H1 (cell line): ENCODE results near the gene PTTG1IP. TPM values are rescaled to one million over a fixed set of nuclear protein-coding genes. Genes with fewer than 3 reads are reported as not detected.

Source experiments
- CTCF ChIA-PET: fragments of 300-600 bp; sonication (Branson Sonifier 250); formaldehyde crosslinking; loops from one replicate; lab custom pipeline; 2021; ENCODE audit not compliant: partially characterized antibody; lab: Charles Lee
- POLR2A ChIA-PET: fragments of 300-600 bp; sonication (Branson Sonifier 250); formaldehyde crosslinking; loops from one replicate; lab custom pipeline; 2021; ENCODE audit warnings: inconsistent platforms; ENCODE audit not compliant: partially characterized antibody; lab: Charles Lee
- DNase-seq, 2 experiments: peaks; one replicate each; pipeline versions ENCODE4 v3.0.0 to v3.0.0-alpha.2; 2010 to 2022; ENCODE audit warnings: low spot score in 2 of 2, low read depth in 1 of 2, mixed read lengths in 1 of 2
- FAIRE-seq: peaks from 2 replicates; lab custom pipeline; 2011; peaks lifted over from hg19 to GRCh38; lab: Jason Lieb, UNC
- H2AFZ ChIP-seq: 2 replicates; pipeline ENCODE4 v1.8.1; 2012; ENCODE audit warnings: low read length, inconsistent platforms
- H2AK5ac ChIP-seq: 2 replicates; pipeline ENCODE4 v1.6.1; 2013; ENCODE audit warnings: low read depth, low read length
- H2BK120ac ChIP-seq: replicated peaks from 2 replicates; pipeline ENCODE3; 2013; ENCODE audit warnings: low read depth, low read length, inconsistent platforms
- H2BK12ac ChIP-seq: 2 replicates; pipeline ENCODE4 v1.6.1; 2013; ENCODE audit warnings: low read depth, low read length
- H2BK15ac ChIP-seq: 2 replicates; pipeline ENCODE4 v1.6.1; 2013; ENCODE audit warnings: low read length
- H2BK20ac ChIP-seq: 2 replicates; pipeline ENCODE4 v1.6.1; 2013; ENCODE audit warnings: low read length
- H2BK5ac ChIP-seq: 2 replicates; pipeline ENCODE4 v1.6.1; 2013; ENCODE audit warnings: low read depth, low read length
- H3K14ac ChIP-seq: 2 replicates; pipeline ENCODE4 v1.6.1; 2013; ENCODE audit warnings: inconsistent platforms; ENCODE audit not compliant: insufficient read length
- H3K18ac ChIP-seq: 2 replicates; pipeline ENCODE4 v1.6.1; 2013; ENCODE audit warnings: low read length; ENCODE audit errors: extremely low read depth
- H3K23ac ChIP-seq: 2 replicates; pipeline ENCODE4 v1.6.1; 2013; ENCODE audit warnings: inconsistent platforms; ENCODE audit not compliant: insufficient read length
- H3K23me2 ChIP-seq: 2 replicates; pipeline ENCODE4 v1.6.1; 2013; ENCODE audit warnings: low read depth, low read length
- H3K27ac ChIP-seq: 2 replicates; pipeline ENCODE4 v1.6.1; 2011; ENCODE audit warnings: low read depth, low read length, inconsistent platforms
- H3K27me3 ChIP-seq, 4 experiments: replicated peaks in 1 of 4; 1 replicate in 1 of 4; 2 replicates in 3 of 4; pipeline versions ENCODE4 v1.6.1 to v1.8.1; 2011 to 2013; ENCODE audit warnings: low read length in 3 of 4, mild to moderate bottlenecking in 3 of 4, inconsistent platforms in 2 of 4, mixed read lengths in 2 of 4, moderate library complexity in 1 of 4; ENCODE audit not compliant: control insufficient read depth in 3 of 4, insufficient read depth in 3 of 4; ENCODE audit errors: extremely low read depth in 1 of 4
- H3K36me3 ChIP-seq, 4 experiments: 2 replicates each; pipeline versions ENCODE4 v1.6.1 to v1.8.1; 2011 to 2013; ENCODE audit warnings: mild to moderate bottlenecking in 4 of 4, low read length in 3 of 4, moderate library complexity in 2 of 4, control low read depth in 1 of 4, inconsistent platforms in 1 of 4; ENCODE audit not compliant: insufficient read depth in 4 of 4, control insufficient read depth in 2 of 4
- H3K4ac ChIP-seq: replicated peaks from 2 replicates; pipeline ENCODE3; 2013; ENCODE audit warnings: low read length, low read depth, mixed read lengths, inconsistent platforms; ENCODE audit not compliant: insufficient read length
- H3K4me1 ChIP-seq, 4 experiments: replicated peaks in 1 of 4; 1 replicate in 1 of 4; 2 replicates in 3 of 4; pipeline versions ENCODE4 v1.6.1 to v1.8.1; 2011 to 2013; ENCODE audit warnings: low read length in 3 of 4, inconsistent platforms in 2 of 4, mixed read lengths in 1 of 4; ENCODE audit not compliant: insufficient read depth in 4 of 4, control insufficient read depth in 3 of 4
- H3K4me2 ChIP-seq, 2 experiments: 2 replicates each; pipeline versions ENCODE4 v1.6.1 to v1.8.1; 2011 to 2013; ENCODE audit warnings: low read depth in 2 of 2, low read length in 2 of 2, control low read depth in 1 of 2, inconsistent platforms in 1 of 2, mild to moderate bottlenecking in 1 of 2; ENCODE audit not compliant: insufficient read depth in 1 of 2
- H3K4me3 ChIP-seq, 4 experiments: fragments of 200-600, 300-600 bp in 1 of 4; sonication (generic), shearing (Covaris generic), sonication (Bioruptor Twin) in 1 of 4; 2 replicates each; pipeline versions ENCODE4 v1.5.1 to v1.8.1; 2011 to 2016; ENCODE audit warnings: low read length in 4 of 4, low read depth in 3 of 4, control low read depth in 2 of 4, inconsistent platforms in 2 of 4, mild to moderate bottlenecking in 2 of 4, mixed read lengths in 1 of 4, moderate library complexity in 1 of 4; ENCODE audit not compliant: insufficient read depth in 2 of 4; ENCODE audit errors: extremely low read depth in 1 of 4
- H3K56ac ChIP-seq: replicated peaks from 2 replicates; pipeline ENCODE3; 2013; ENCODE audit warnings: low read depth, mild to moderate bottlenecking, mixed read lengths, low read length, inconsistent platforms; ENCODE audit not compliant: insufficient read length
- H3K79me1 ChIP-seq: 2 replicates; pipeline ENCODE4 v1.6.1; 2013; ENCODE audit warnings: low read depth, low read length, control low read depth
- H3K79me2 ChIP-seq, 2 experiments: 2 replicates each; pipeline versions ENCODE4 v1.6.1 to v1.8.1; 2012 to 2013; ENCODE audit warnings: low read length in 2 of 2, mild to moderate bottlenecking in 2 of 2, inconsistent platforms in 1 of 2; ENCODE audit not compliant: insufficient read depth in 2 of 2, control insufficient read depth in 1 of 2
- H3K9ac ChIP-seq, 4 experiments: replicated peaks in 1 of 4; 1 replicate in 1 of 4; 2 replicates in 3 of 4; pipeline versions ENCODE4 v1.6.1 to v1.8.1; 2011 to 2013; ENCODE audit warnings: low read depth in 3 of 4, low read length in 3 of 4, control low read depth in 2 of 4, mild to moderate bottlenecking in 2 of 4, moderate library complexity in 2 of 4, inconsistent platforms in 1 of 4; ENCODE audit errors: extremely low read depth in 1 of 4
- H3K9me3 ChIP-seq, 2 experiments: 2 replicates each; pipeline versions ENCODE4 v1.6.1 to v1.8.1; 2012 to 2013; ENCODE audit warnings: mild to moderate bottlenecking in 2 of 2, moderate library complexity in 2 of 2, control low read depth in 1 of 2, inconsistent platforms in 1 of 2, low read depth in 1 of 2, low read length in 1 of 2, mixed read lengths in 1 of 2; ENCODE audit not compliant: insufficient read depth in 2 of 2
- H4K20me1 ChIP-seq, 2 experiments: replicated peaks in 1 of 2; 2 replicates each; pipeline versions ENCODE3 to v1.8.1; 2011 to 2013; ENCODE audit warnings: inconsistent platforms in 2 of 2, low read length in 2 of 2, mild to moderate bottlenecking in 1 of 2; ENCODE audit not compliant: insufficient read depth in 2 of 2, control insufficient read depth in 1 of 2
- H4K5ac ChIP-seq: 2 replicates; pipeline ENCODE4 v1.6.1; 2013; ENCODE audit warnings: low read length, low read depth, mixed read lengths, inconsistent platforms; ENCODE audit not compliant: insufficient read length
- H4K8ac ChIP-seq: 2 replicates; pipeline ENCODE4 v1.8.0; 2013; ENCODE audit warnings: mild to moderate bottlenecking, moderate library complexity, low read length, inconsistent platforms; ENCODE audit not compliant: insufficient read depth; ENCODE audit errors: extremely low read depth
- H4K91ac ChIP-seq: replicated peaks from 2 replicates; pipeline ENCODE3; 2013; ENCODE audit warnings: low read length, mixed read lengths, inconsistent platforms; ENCODE audit not compliant: insufficient read length
- BACH1 ChIP-seq: IDR thresholded peaks from 2 replicates; pipeline ENCODE4 v1.6.1; 2012; ENCODE audit warnings: low read length, improper control_type of control experiment
- CREB1 ChIP-seq: IDR thresholded peaks from 2 replicates; pipeline ENCODE4 v1.6.1; 2012; ENCODE audit warnings: inconsistent platforms
- EP300 ChIP-seq, 2 experiments: IDR thresholded peaks; 1 replicate in 1 of 2; 2 replicates in 1 of 2; pipeline ENCODE4 v1.6.1; 2011 to 2012; ENCODE audit warnings: low read depth in 2 of 2, low read length in 2 of 2, mild to moderate bottlenecking in 2 of 2, borderline replicate concordance in 1 of 2, inconsistent platforms in 1 of 2, moderate library complexity in 1 of 2
- EZH2 ChIP-seq: fragments of 200-600 bp; sonication (generic); IDR thresholded peaks from 2 replicates; pipeline ENCODE4 v1.7.1; 2012; ENCODE audit warnings: low read depth, mild to moderate bottlenecking, moderate library complexity, low read length, inconsistent platforms; ENCODE audit not compliant: severe bottlenecking
- HDAC6 ChIP-seq: IDR thresholded peaks from one replicate; pipeline ENCODE4 v1.7.1; 2012; ENCODE audit warnings: low read depth, mild to moderate bottlenecking, inconsistent platforms, low read length, moderate library complexity
- POLR2AphosphoS5 ChIP-seq: IDR thresholded peaks from 2 replicates; pipeline ENCODE4 v1.6.1; 2011; ENCODE audit warnings: low read depth, low read length
- POU5F1 ChIP-seq: IDR thresholded peaks from 2 replicates; pipeline ENCODE4 v1.6.1; 2011; ENCODE audit warnings: low read depth, mild to moderate bottlenecking, low read length, moderate library complexity
- RAD21 ChIP-seq, 2 experiments: IDR thresholded peaks in 1 of 2; conservative IDR thresholded peaks in 1 of 2; 2 replicates each; pipeline ENCODE4 v1.6.1; 2011; ENCODE audit warnings: low read depth in 2 of 2, low read length in 2 of 2, improper control_type of control experiment in 1 of 2, inconsistent platforms in 1 of 2, mild to moderate bottlenecking in 1 of 2, moderate library complexity in 1 of 2
- RNF2 ChIP-seq: fragments of 200-900, 300-1000 bp; sonication (generic); IDR thresholded peaks from 2 replicates; pipeline ENCODE4 v1.7.1; 2016; ENCODE audit warnings: borderline replicate concordance, low read depth, mild to moderate bottlenecking, antibody characterized with exemption, low read length; ENCODE audit not compliant: poor library complexity, severe bottlenecking; ENCODE audit errors: missing control alignments
- RXRA ChIP-seq: IDR thresholded peaks from 2 replicates; pipeline ENCODE4 v1.6.1; 2011; ENCODE audit warnings: low read depth, mild to moderate bottlenecking, low read length, moderate library complexity; ENCODE audit not compliant: insufficient read depth
- SAP30 ChIP-seq: fragments of 300-600 bp; sonication (generic); IDR thresholded peaks from 2 replicates; pipeline ENCODE4 v1.7.1; 2012; ENCODE audit warnings: low read length, moderate library complexity, mild to moderate bottlenecking, inconsistent platforms; ENCODE audit not compliant: insufficient read depth, insufficient replicate concordance
- SIX5 ChIP-seq: IDR thresholded peaks from 2 replicates; pipeline ENCODE4 v1.6.1; 2011; ENCODE audit warnings: mild to moderate bottlenecking, low read depth, low read length
- SP2 ChIP-seq: IDR thresholded peaks from 2 replicates; pipeline ENCODE4 v1.6.1; 2012; ENCODE audit warnings: mild to moderate bottlenecking, low read length, inconsistent platforms
- WGBS, 2 experiments: shearing (Covaris generic) in 1 of 2; methylation state at CpG; one replicate each; pipeline versions ENCODE4 v1.1.6 to v1.1.7; 2013 to 2015; ENCODE audit warnings: low lambda C conversion rate in 2 of 2, mixed read lengths in 2 of 2, inconsistent platforms in 1 of 2, low coverage in 1 of 2, missing lambda C conversion rate in 1 of 2; ENCODE audit not compliant: insufficient replicate concordance in 2 of 2, insufficient coverage in 1 of 2, insufficient read length in 1 of 2; ENCODE audit errors: extremely low coverage in 1 of 2, missing lambda C conversion rate in 1 of 2; 5-methylcytosine and 5-hydroxymethylcytosine counted together
- polyA plus RNA-seq, 7 experiments: library from polyadenylated mRNA; depleted of rRNA in 3 of 7; stranded (reverse) in 5 of 7; unstranded in 2 of 7; fragments of >200 nt in 5 of 7; fragments of 200-250 nt in 2 of 7; gene quantifications; 1 replicate in 5 of 7; 2 replicates in 1 of 7; 4 replicates in 1 of 7; pipeline versions ENCODE4 v1.2.1 to v1.2.3, GENCODE V29; 2011 to 2013; ENCODE audit warnings: missing spikeins in 2 of 7, mixed read lengths in 2 of 7
- total RNA-seq: library from RNA; stranded (reverse); fragmentation: NEBNext Ultra II Directional; extraction: Animal tissue kit (Norgen Biotek cat#: 25700); gene quantifications from 2 replicates; pipeline ENCODE4 v1.2.1, GENCODE V29; 2021

Gene PTTG1IP
- total and polyA plus RNA-seq, 2 of the 8 experiments (the other 6 are each of a cell fraction or from before 2014, with no cell fraction given) = 90.8 to 130 TPM

GRCh38 chr21:44872323-44872648 is 1.2 kb downstream of the PTTG1IP start:
- no peak overlapping the region for H2BK5ac ChIP-seq
- no peak overlapping the region for H2BK120ac ChIP-seq
- H2BK12ac ChIP-seq = no peak overlapping the region
- ChIA-PET CTCF (interaction anchor here (0.6 to 1.5 kb wide), 4 partner anchors 20 to 39 kb away, joined by 3 to 4 read pairs (median 3); no protein-coding TSS in a partner anchor), POLR2A (interaction anchor here (0.8 to 3.7 kb wide), 16 partner anchors 11 to 328 kb away, joined by 3 to 16 read pairs (median 4); partner anchors contain the start of genes SLX9 and UBE2G2)
- H3K4me3 ChIP-seq = peak overlapping the region; percentile 71 to 95 (median 78)
- no peak overlapping the region for H2BK15ac ChIP-seq
- no peak overlapping the region for H3K14ac ChIP-seq
- H3K4ac ChIP-seq = no peak overlapping the region
- H3K23me2 ChIP-seq = peaks cover 16% of the 10 kb centered on the region
- H3K18ac ChIP-seq = no peak overlapping the region
- no peak overlapping the region for H3K27ac ChIP-seq
- peaks cover 19 to 36% of the 10 kb centered on the region in 2 experiments for H4K20me1 ChIP-seq
- FAIRE-seq (no peak), DNase-seq (no peak)
- H3K4me2 ChIP-seq = peak overlapping the region; percentile 93 to 95
- H3K36me3 ChIP-seq = no peaks in the 10 kb centered on the region; a peak in 1 of 8 replicates
- no peak overlapping the region; the same call in 1 of the 2 replicates for H4K8ac ChIP-seq
- no peak overlapping the region for H2AFZ ChIP-seq
- H3K56ac ChIP-seq = no peak overlapping the region
- H4K5ac ChIP-seq = no peak overlapping the region
- no peak overlapping the region for H2BK20ac ChIP-seq
- H3K79me2 ChIP-seq = peaks cover 41 to 58% of the 10 kb centered on the region in 2 experiments
- H3K9ac ChIP-seq = peak overlapping the region in 3 of 4 experiments; percentile 13 to 83 (median 62); a peak in 3 of 7 replicates
- no peak overlapping the region for H4K91ac ChIP-seq
- H3K27me3 ChIP-seq = peaks cover 0 to 19% (median 15%) of the 10 kb centered on the region in 4 experiments; a peak in 5 of 7 replicates
- H2AK5ac ChIP-seq = no peak overlapping the region
- H3K23ac ChIP-seq = no peak overlapping the region
- no peaks in the 10 kb centered on the region for H3K9me3 ChIP-seq
- H3K4me1 ChIP-seq = peaks cover 6 to 12% (median 7%) of the 10 kb centered on the region in 4 experiments
- 41% methylated on average over 3 of the region's 3 CpGs; no CpG with 5 or more reads in 1 of the 2 experiments for WGBS, 2 experiments
- H3K79me1 ChIP-seq = peaks cover 18% of the 10 kb centered on the region
- TF ChIP-seq POLR2AphosphoS5 = no peak
- TF ChIP-seq RNF2 = no peak
- no peak for TF ChIP-seq SIX5
- TF ChIP-seq EP300 (IDR thresholded peaks at IDR 0.05; ENCODE audit: borderline replicate concordance in 1 of 2, low read depth in 2 of 2, low read length in 2 of 2) = no peak
- TF ChIP-seq POU5F1 = no peak
- no peak for TF ChIP-seq EZH2
- TF ChIP-seq HDAC6 = no peak
- no peak for TF ChIP-seq BACH1
- TF ChIP-seq CREB1 = no peak
- no peak for TF ChIP-seq SAP30
- TF ChIP-seq SP2 = no peak
- no peak for TF ChIP-seq RAD21 (IDR thresholded peaks at IDR 0.05 in 1 of 2, conservative IDR thresholded peaks at IDR 0.05 in 1 of 2; ENCODE audit: low read depth in 2 of 2, low read length in 2 of 2)
- no peak for TF ChIP-seq RXRA
